Measurements from ENCODE around the gene SPATA19. TPM values are rescaled to one million over a fixed set of nuclear protein-coding genes. Genes with fewer than 3 reads are reported as not detected.

SPATA19 gene
- total RNA-seq, 1 donor from 2014 or later = not detected

DNA sequence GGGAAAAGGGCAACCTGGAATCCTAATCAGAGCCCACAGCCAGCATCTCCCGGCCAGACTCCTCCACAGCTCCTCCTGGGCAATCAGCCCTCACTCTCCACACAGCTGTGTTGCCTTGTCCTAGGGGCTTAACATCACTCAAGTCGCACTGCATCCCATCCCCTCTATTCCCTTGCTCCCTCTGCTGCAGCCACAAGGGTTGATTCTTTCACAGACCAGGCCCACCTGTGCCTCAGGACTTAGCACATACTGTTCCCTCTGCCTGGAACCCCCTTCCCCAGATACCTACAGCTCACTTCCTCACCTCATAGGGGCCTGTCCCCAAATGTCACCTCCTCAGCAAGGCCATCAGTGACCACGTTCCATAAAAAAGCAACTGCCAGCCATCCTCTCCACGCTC lies 18.4 kb downstream of the SPATA19 start:
- TF ChIP-seq, protein P1, sequence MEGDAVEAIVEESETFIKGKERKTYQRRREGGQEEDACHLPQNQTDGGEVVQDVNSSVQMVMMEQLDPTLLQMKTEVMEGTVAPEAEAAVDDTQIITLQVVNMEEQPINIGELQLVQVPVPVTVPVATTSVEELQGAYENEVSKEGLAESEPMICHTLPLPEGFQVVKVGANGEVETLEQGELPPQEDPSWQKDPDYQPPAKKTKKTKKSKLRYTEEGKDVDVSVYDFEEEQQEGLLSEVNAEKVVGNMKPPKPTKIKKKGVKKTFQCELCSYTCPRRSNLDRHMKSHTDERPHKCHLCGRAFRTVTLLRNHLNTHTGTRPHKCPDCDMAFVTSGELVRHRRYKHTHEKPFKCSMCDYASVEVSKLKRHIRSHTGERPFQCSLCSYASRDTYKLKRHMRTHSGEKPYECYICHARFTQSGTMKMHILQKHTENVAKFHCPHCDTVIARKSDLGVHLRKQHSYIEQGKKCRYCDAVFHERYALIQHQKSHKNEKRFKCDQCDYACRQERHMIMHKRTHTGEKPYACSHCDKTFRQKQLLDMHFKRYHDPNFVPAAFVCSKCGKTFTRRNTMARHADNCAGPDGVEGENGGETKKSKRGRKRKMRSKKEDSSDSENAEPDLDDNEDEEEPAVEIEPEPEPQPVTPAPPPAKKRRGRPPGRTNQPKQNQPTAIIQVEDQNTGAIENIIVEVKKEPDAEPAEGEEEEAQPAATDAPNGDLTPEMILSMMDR (IDR thresholded peaks at IDR 0.05) = no peak
- ATAC-seq (ENCODE audit: low read depth) (no peak), DNase-seq (no peak)
- Mint-ChIP-seq H3K4me3 (no peak overlapping the region), H3K9me3 (no peaks in the 10 kb centered on the region), H3K36me3 (ENCODE audit: low read depth) (no peaks in the 10 kb centered on the region), H3K27ac (no peak overlapping the region), H3K4me1 (no peaks in the 10 kb centered on the region), H3K27me3 (peaks cover 3% of the 10 kb centered on the region)
- intact Hi-C loops (cut with micrococcal nuclease) = no loop called here
- CTCF ChIA-PET = no interaction called here
- POLR2A ChIA-PET = interaction anchor here (0.5 kb wide), 1 partner anchor 295 kb away, joined by 3 read pairs; no protein-coding TSS in a partner anchor

DNA sequence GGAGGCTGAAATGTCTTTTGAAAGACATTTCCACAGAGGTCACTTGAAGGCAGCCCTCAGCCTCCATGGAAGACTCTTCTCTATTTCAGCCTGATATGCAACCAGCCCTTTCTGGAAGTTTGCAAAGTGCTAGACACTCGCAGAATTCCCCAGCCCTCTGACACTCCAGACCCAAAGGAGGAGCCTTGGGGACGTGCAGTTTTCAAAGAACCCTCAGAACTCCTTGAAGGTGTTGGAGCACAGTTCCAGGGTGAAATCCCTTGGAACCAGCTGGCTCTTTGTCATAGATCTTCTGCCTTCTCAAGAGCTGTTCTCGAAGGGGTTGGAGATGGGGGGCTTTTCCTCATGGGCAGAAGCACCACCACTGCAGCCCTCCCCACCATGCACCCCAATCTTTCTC lies 19.6 kb downstream of the SPATA19 start:
- no peaks in the 10 kb centered on the region for H3K36me3 Mint-ChIP-seq (ENCODE audit: low read depth)
- intact Hi-C loops (cut with micrococcal nuclease) = no loop called here
- H3K4me3 Mint-ChIP-seq = no peak overlapping the region
- TF ChIP-seq, protein P1 (IDR thresholded peaks at IDR 0.05) = no peak
- CTCF ChIA-PET = no interaction called here
- H3K27ac Mint-ChIP-seq = no peak overlapping the region
- DNase-seq (no peak), ATAC-seq (ENCODE audit: low read depth) (no peak)
- H3K27me3 Mint-ChIP-seq = peaks cover 2% of the 10 kb centered on the region
- H3K9me3 Mint-ChIP-seq = no peaks in the 10 kb centered on the region
- H3K4me1 Mint-ChIP-seq = no peaks in the 10 kb centered on the region
- POLR2A ChIA-PET = no interaction called here

DNA sequence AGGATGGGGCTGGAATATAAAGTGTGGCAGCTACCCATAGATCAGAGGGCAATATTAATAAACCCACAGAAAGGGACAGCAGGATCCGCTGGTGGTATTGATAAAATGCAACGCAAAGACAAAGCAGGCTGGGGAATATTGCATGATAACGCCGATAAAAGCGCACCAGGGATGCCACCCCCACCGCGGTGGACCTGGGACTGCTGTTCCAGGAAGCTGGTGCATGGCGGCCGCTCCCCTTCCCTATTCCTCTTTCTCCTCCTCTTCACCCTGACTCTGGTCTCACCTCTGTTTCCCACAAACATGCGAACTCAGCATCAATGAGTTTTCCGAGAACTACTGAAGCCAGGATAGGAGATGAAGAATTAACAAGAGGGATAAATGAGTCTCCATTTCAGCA lies 20.2 kb downstream of the SPATA19 start:
- H3K4me1 Mint-ChIP-seq = no peaks in the 10 kb centered on the region
- no peak overlapping the region for H3K27ac Mint-ChIP-seq
- ChIA-PET CTCF (no interaction called here), POLR2A (no interaction called here)
- no peak overlapping the region for H3K4me3 Mint-ChIP-seq
- TF ChIP-seq, protein P1 (IDR thresholded peaks at IDR 0.05) = no peak
- intact Hi-C loops (cut with micrococcal nuclease) = no loop called here
- DNase-seq (no peak), ATAC-seq (ENCODE audit: low read depth) (no peak)
- H3K27me3 Mint-ChIP-seq = no peaks in the 10 kb centered on the region
- no peaks in the 10 kb centered on the region for H3K9me3 Mint-ChIP-seq
- no peaks in the 10 kb centered on the region for H3K36me3 Mint-ChIP-seq (ENCODE audit: low read depth)

DNA sequence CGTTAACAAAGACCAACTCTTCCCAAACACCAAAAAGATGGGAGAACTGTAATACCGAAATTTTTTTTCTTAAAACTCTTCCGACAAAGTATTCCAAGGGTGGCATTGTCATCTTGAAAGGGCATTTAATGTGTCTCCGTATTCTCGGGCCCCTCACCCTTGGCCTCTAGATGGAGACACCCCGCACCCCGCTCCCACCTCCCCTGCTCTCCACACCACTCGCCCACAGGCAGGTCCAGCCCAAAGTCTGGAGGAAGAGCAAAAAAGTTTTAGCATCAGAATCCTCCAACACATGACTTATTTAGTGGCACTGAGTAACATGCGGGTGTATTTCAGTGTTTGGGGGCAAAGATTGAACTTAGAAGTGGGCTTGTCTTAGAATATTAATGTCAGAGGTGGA lies 20.7 kb downstream of the SPATA19 start:
- no peaks in the 10 kb centered on the region for H3K36me3 Mint-ChIP-seq (ENCODE audit: low read depth)
- intact Hi-C loops (cut with micrococcal nuclease) = loop anchor here (5.0 kb wide), 1 partner anchor 692 kb away; no protein-coding TSS in a partner anchor
- DNase-seq = no peak
- ChIA-PET POLR2A (no interaction called here), CTCF (no interaction called here)
- no peaks in the 10 kb centered on the region for H3K27me3 Mint-ChIP-seq
- no peak overlapping the region for H3K27ac Mint-ChIP-seq
- TF ChIP-seq, protein P1 (IDR thresholded peaks at IDR 0.05) = no peak
- H3K4me3 Mint-ChIP-seq = no peak overlapping the region
- H3K4me1 Mint-ChIP-seq = no peaks in the 10 kb centered on the region
- H3K9me3 Mint-ChIP-seq = no peaks in the 10 kb centered on the region
- no peak for ATAC-seq (ENCODE audit: low read depth)

DNA sequence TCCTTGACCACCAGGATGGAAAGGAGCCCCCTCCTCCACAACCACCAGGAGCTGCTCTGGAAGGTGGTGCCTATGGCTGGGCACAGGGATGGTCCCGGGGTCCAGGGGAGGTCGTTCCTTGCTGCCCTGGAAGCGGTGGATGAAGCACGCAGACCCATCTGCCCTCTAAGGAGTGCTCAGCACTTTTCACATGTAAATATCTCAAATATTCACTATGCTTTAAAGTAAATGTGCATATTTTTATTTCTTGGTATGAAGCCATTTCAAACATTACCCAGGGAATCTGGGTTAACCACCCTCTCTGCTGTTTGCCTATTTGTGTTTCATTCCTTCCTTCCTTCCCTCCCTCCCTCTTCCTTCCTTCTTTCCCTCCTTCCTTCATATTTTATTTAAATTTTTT lies 21.7 kb downstream of the SPATA19 start:
- no peaks in the 10 kb centered on the region for H3K27me3 Mint-ChIP-seq
- no peak overlapping the region for H3K27ac Mint-ChIP-seq
- no peaks in the 10 kb centered on the region for H3K4me1 Mint-ChIP-seq
- TF ChIP-seq, protein P1 (IDR thresholded peaks at IDR 0.05) = no peak
- ATAC-seq (ENCODE audit: low read depth) (no peak), DNase-seq (no peak)
- intact Hi-C loops (cut with micrococcal nuclease) = loop anchor here (5.0 kb wide), 1 partner anchor 691 kb away; no protein-coding TSS in a partner anchor
- CTCF ChIA-PET = no interaction called here
- no peaks in the 10 kb centered on the region for H3K9me3 Mint-ChIP-seq
- POLR2A ChIA-PET = no interaction called here
- no peak overlapping the region for H3K4me3 Mint-ChIP-seq
- no peaks in the 10 kb centered on the region for H3K36me3 Mint-ChIP-seq (ENCODE audit: low read depth)

Data from activated B cell treated with CpG ODN at 0.5 μM for 24 hours (primary cell).